Measurements from ENCODE around the gene OCRL.

DNA sequence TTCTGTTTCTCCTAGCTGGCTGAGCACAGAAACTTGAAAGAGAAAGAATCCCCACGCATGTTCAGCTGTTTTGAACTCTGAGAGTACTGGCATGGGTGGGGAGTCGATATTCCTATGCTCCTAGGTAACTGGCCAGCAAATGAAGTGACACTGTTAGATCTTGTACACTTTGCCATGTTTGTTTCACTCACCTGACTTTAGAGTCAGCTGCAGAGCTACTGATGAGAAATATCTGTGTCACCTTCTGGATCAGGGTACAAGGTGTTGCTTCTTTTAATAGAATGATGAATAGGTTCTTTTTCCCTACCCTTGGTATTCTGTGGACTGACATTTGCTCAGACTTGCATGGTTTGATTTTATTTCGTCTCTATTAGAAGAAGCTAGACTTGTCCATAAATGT is 28.3 kb downstream of the OCRL start:
- TF ChIP-seq CTCF (IDR thresholded peaks at IDR 0.05) (no peak), POLR2A (IDR thresholded peaks at IDR 0.05) (no peak), POLR2AphosphoS5 (IDR thresholded peaks at IDR 0.05) (no peak)

Measured in prostate gland (tissue), 2 donors.